ENCODE measurements around the gene ATP9B. TPM values are rescaled to one million over a fixed set of nuclear protein-coding genes. Genes with fewer than 3 reads are reported as not detected.

ATP9B gene, protein sequence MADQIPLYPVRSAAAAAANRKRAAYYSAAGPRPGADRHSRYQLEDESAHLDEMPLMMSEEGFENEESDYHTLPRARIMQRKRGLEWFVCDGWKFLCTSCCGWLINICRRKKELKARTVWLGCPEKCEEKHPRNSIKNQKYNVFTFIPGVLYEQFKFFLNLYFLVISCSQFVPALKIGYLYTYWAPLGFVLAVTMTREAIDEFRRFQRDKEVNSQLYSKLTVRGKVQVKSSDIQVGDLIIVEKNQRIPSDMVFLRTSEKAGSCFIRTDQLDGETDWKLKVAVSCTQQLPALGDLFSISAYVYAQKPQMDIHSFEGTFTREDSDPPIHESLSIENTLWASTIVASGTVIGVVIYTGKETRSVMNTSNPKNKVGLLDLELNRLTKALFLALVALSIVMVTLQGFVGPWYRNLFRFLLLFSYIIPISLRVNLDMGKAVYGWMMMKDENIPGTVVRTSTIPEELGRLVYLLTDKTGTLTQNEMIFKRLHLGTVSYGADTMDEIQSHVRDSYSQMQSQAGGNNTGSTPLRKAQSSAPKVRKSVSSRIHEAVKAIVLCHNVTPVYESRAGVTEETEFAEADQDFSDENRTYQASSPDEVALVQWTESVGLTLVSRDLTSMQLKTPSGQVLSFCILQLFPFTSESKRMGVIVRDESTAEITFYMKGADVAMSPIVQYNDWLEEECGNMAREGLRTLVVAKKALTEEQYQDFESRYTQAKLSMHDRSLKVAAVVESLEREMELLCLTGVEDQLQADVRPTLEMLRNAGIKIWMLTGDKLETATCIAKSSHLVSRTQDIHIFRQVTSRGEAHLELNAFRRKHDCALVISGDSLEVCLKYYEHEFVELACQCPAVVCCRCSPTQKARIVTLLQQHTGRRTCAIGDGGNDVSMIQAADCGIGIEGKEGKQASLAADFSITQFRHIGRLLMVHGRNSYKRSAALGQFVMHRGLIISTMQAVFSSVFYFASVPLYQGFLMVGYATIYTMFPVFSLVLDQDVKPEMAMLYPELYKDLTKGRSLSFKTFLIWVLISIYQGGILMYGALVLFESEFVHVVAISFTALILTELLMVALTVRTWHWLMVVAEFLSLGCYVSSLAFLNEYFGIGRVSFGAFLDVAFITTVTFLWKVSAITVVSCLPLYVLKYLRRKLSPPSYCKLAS
- total RNA-seq (48.2 TPM), polyA plus RNA-seq (ENCODE audit: insufficient read depth, low read depth, low replicate concordance) (10.0 TPM)
- long read RNA-seq, donor 1, partial matches to known transcripts = 0 of 1 reads
- long read RNA-seq, donor 1, other reads (novel, unspliced or antisense) = 0 of 1 reads
- long read RNA-seq, donor 2, full-length matches to known transcripts = 5 of 5 reads
- long read RNA-seq, donor 2, partial matches to known transcripts = 0 of 5 reads
- long read RNA-seq, donor 2, other reads (novel, unspliced or antisense) = 0 of 5 reads
- long read RNA-seq, donor 3, partial matches to known transcripts = 0 of 1 reads
- long read RNA-seq, donor 3, other reads (novel, unspliced or antisense) = 0 of 1 reads
- long read RNA-seq, donor 4, full-length matches to known transcripts = 3 of 3 reads
- long read RNA-seq, donor 4, partial matches to known transcripts = 0 of 3 reads
- long read RNA-seq, donor 4, other reads (novel, unspliced or antisense) = 0 of 3 reads
- long read RNA-seq, donor 5 = 0 reads
- long read RNA-seq, donor 6, partial matches to known transcripts = 0 of 1 reads
- long read RNA-seq, donor 6, other reads (novel, unspliced or antisense) = 0 of 1 reads
- long read RNA-seq, donor 7, full-length matches to known transcripts = 4 of 22 reads
- long read RNA-seq, donor 7, partial matches to known transcripts = 4 of 22 reads
- long read RNA-seq, donor 7, other reads (novel, unspliced or antisense) = 14 of 22 reads
- long read RNA-seq, donor 8, partial matches to known transcripts = 0 of 1 reads
- long read RNA-seq, donor 8, other reads (novel, unspliced or antisense) = 0 of 1 reads
- long read RNA-seq, donor 9, full-length matches to known transcripts = 1 of 1 reads
- long read RNA-seq, donor 9, partial matches to known transcripts = 0 of 1 reads
- long read RNA-seq, donor 9, other reads (novel, unspliced or antisense) = 0 of 1 reads
- long read RNA-seq, donor 10, full-length matches to known transcripts = 1 of 13 reads
- long read RNA-seq, donor 10, partial matches to known transcripts = 12 of 13 reads
- long read RNA-seq, donor 10, other reads (novel, unspliced or antisense) = 0 of 13 reads

DNA sequence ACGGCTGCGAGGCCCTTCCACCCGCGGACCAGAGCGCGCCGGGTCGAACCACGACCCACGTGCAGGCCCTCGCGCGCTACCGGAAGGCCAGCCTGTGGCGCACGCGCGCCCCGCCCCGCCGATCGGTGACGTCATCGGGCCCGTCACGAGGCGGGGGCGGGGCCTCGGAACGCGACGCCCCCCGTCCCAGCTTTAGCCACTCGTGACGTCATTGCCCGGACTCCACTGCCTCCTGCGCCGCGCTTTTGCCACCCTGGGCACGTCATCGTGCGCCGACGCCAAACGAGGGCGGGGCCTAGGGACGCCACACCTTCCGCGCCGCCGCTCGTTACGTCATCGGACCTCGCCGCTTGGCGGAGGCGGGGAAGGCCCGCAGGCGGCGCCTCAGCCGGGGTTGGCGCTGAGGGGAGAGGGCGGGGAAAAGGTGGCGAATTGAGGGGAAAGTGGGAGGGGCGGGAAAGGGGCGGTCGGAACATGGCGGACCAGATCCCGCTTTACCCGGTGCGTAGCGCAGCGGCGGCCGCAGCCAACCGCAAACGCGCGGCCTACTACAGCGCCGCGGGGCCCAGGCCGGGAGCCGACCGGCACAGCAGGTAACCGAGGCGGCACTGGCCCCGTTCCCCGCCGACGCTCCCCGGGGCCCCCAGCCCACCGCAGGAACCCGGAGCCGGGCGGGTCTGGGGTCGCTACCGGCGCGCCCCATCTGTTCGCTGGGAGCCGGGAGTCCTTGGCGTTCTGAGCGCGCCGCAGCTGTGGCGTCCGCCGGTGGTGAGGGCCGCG is at the start of gene ATP9B:
Gene ATP9B, plus strand, starts transcription at position 458 of the 780 bp plus-strand sequence. Its CDS starts 17 bp downstream, at position 475.
- H3K27me3 ChIP-seq (ENCODE audit: control insufficient read depth, insufficient read depth, low read length) = no peaks in the 10 kb centered on the region
- intact Hi-C loops (cut with DNase I) = no loop called here
- H3K9me3 ChIP-seq (ENCODE audit: control insufficient read depth in 2 of 3, insufficient read depth in 1 of 3, low read length in 3 of 3) = no peaks in the 10 kb centered on the region
- H3K4me1 ChIP-seq (ENCODE audit: control insufficient read depth in 2 of 3, insufficient read depth in 2 of 3, low read depth in 1 of 3, low read length in 3 of 3) = peaks cover 0 to 11% (median 0%) of the 10 kb centered on the region in 3 donors
- TF ChIP-seq, protein P1, sequence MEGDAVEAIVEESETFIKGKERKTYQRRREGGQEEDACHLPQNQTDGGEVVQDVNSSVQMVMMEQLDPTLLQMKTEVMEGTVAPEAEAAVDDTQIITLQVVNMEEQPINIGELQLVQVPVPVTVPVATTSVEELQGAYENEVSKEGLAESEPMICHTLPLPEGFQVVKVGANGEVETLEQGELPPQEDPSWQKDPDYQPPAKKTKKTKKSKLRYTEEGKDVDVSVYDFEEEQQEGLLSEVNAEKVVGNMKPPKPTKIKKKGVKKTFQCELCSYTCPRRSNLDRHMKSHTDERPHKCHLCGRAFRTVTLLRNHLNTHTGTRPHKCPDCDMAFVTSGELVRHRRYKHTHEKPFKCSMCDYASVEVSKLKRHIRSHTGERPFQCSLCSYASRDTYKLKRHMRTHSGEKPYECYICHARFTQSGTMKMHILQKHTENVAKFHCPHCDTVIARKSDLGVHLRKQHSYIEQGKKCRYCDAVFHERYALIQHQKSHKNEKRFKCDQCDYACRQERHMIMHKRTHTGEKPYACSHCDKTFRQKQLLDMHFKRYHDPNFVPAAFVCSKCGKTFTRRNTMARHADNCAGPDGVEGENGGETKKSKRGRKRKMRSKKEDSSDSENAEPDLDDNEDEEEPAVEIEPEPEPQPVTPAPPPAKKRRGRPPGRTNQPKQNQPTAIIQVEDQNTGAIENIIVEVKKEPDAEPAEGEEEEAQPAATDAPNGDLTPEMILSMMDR (IDR thresholded peaks at IDR 0.05; ENCODE audit: borderline replicate concordance, extremely low read depth, insufficient read depth) = peak; percentile 22
- peak within 1 kb of the TSS; percentile 70 to 95 (median 85) for H3K9ac ChIP-seq (ENCODE audit: low read length in 3 of 3)
- DNase-seq = peak; percentile 98 to 100 (median 99)
- FAIRE-seq = peak; percentile 69
- H3K4me3 ChIP-seq (ENCODE audit: low read length in 3 of 3) = peak within 1 kb of the TSS; percentile 77 to 91 (median 82)
- peak within 1 kb of the TSS; percentile 92 to 96 for H3K27ac ChIP-seq (ENCODE audit: low read depth in 2 of 2, low read length in 2 of 2)
- no peaks in the 10 kb centered on the region for H3K36me3 ChIP-seq (ENCODE audit: control insufficient read depth in 2 of 3, insufficient read depth in 3 of 3, low read length in 3 of 3)

DNA sequence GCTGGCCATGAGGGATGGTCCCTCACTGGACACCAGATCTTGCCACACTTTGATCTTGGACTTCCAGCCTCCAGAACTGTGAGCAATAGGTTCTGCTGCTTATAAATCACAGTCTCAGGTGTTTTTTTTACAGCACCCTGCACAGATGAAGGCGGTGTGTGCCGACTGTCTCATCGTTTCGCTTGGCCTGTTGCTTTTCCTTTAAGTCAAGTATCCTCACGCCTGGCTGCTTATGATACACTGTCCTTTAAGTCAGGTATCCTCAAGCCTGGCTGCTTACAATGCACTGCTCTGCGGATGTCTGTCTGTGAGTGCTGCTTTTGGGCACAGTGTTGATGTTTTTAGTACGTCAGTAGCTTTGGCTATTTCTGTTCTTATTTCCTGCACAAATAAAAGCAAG is 49.3 kb upstream of the ATP9B start:
- Histone ChIP-seq H3K4me1 (ENCODE audit: control insufficient read depth in 2 of 3, insufficient read depth in 2 of 3, low read depth in 1 of 3, low read length in 3 of 3) (no peaks in the 10 kb centered on the region), H3K27me3 (ENCODE audit: control insufficient read depth, insufficient read depth, low read length) (no peaks in the 10 kb centered on the region), H3K36me3 (ENCODE audit: control insufficient read depth in 2 of 3, insufficient read depth in 3 of 3, low read length in 3 of 3) (no peaks in the 10 kb centered on the region), H3K4me3 (ENCODE audit: low read length in 3 of 3) (no peak overlapping the region), H3K9ac (ENCODE audit: low read length in 3 of 3) (no peak overlapping the region), H3K9me3 (ENCODE audit: control insufficient read depth in 2 of 3, insufficient read depth in 1 of 3, low read length in 3 of 3) (peaks cover 0 to 3% (median 0%) of the 10 kb centered on the region in 3 donors), H3K27ac (ENCODE audit: low read depth in 2 of 2, low read length in 2 of 2) (no peak overlapping the region)
- TF ChIP-seq, protein P1 (IDR thresholded peaks at IDR 0.05; ENCODE audit: borderline replicate concordance, extremely low read depth, insufficient read depth) = no peak
- intact Hi-C loops (cut with DNase I) = no loop called here
- FAIRE-seq = no peak
- peak in 3 of 5 donors; percentile 31 to 67 (median 52) for DNase-seq
